ENCODE measurements around the gene SLMAP.

SLMAP gene

GRCh38 chr3:57749542-57749941 is 6.6 kb upstream of the SLMAP start:
- H3K27me3 ChIP-seq (ENCODE audit: control insufficient read depth, insufficient read depth, low read length, poor library complexity, severe bottlenecking), result no peaks in the 10 kb centered on the region
- no peaks in the 10 kb centered on the region for H3K9me3 ChIP-seq (ENCODE audit: control insufficient read depth, low read length)
- no peaks in the 10 kb centered on the region for H3K36me3 ChIP-seq (ENCODE audit: control insufficient read depth, insufficient read depth, low read length)
- H3K27ac ChIP-seq (ENCODE audit: insufficient read depth, low read depth, low read length, poor library complexity, severe bottlenecking), result no peak overlapping the region
- H3K4me1 ChIP-seq (ENCODE audit: control insufficient read depth, insufficient read depth, low read length), result no peaks in the 10 kb centered on the region
- WGBS, 2 experiments, result 94 to 95% methylated on average over 9 of the region's 9 CpGs
- H3K4me3 ChIP-seq (ENCODE audit: insufficient read depth, low read depth, low read length), result no peak overlapping the region

GRCh38 chr3:57752307-57752706 is 3.8 kb upstream of the SLMAP start:
- Histone ChIP-seq H3K4me1 (ENCODE audit: control insufficient read depth, insufficient read depth, low read length) (no peaks in the 10 kb centered on the region), H3K27ac (ENCODE audit: insufficient read depth, low read depth, low read length, poor library complexity, severe bottlenecking) (no peak overlapping the region), H3K36me3 (ENCODE audit: control insufficient read depth, insufficient read depth, low read length) (no peaks in the 10 kb centered on the region), H3K27me3 (ENCODE audit: control insufficient read depth, insufficient read depth, low read length, poor library complexity, severe bottlenecking) (peaks cover 2% of the 10 kb centered on the region), H3K4me3 (ENCODE audit: insufficient read depth, low read depth, low read length) (no peak overlapping the region), H3K9me3 (ENCODE audit: control insufficient read depth, low read length) (no peaks in the 10 kb centered on the region)

- peaks cover 4% of the 10 kb centered on the region for H3K4me1 ChIP-seq (ENCODE audit: control insufficient read depth, insufficient read depth, low read length)
- no peaks in the 10 kb centered on the region for H3K36me3 ChIP-seq (ENCODE audit: control insufficient read depth, insufficient read depth, low read length)
- no peak overlapping the region for H3K4me3 ChIP-seq (ENCODE audit: insufficient read depth, low read depth, low read length)
- peaks cover 7% of the 10 kb centered on the region for H3K27me3 ChIP-seq (ENCODE audit: control insufficient read depth, insufficient read depth, low read length, poor library complexity, severe bottlenecking)
- no peak overlapping the region for H3K27ac ChIP-seq (ENCODE audit: insufficient read depth, low read depth, low read length, poor library complexity, severe bottlenecking)
- H3K9me3 ChIP-seq (ENCODE audit: control insufficient read depth, low read length), result no peaks in the 10 kb centered on the region
Observed at GRCh38 chr3:57753016-57753415, 3.1 kb upstream of the SLMAP start.

GRCh38 chr3:57755368-57755675 is 787 bp upstream of the SLMAP start:
- Histone ChIP-seq H3K4me1 (ENCODE audit: control insufficient read depth, insufficient read depth, low read length) (peaks cover 4% of the 10 kb centered on the region), H3K27me3 (ENCODE audit: control insufficient read depth, insufficient read depth, low read length, poor library complexity, severe bottlenecking) (peaks cover 7% of the 10 kb centered on the region), H3K36me3 (ENCODE audit: control insufficient read depth, insufficient read depth, low read length) (no peaks in the 10 kb centered on the region), H3K27ac (ENCODE audit: insufficient read depth, low read depth, low read length, poor library complexity, severe bottlenecking) (peak overlapping the region; percentile 91), H3K4me3 (ENCODE audit: insufficient read depth, low read depth, low read length) (peak overlapping the region; percentile 78), H3K9me3 (ENCODE audit: control insufficient read depth, low read length) (no peaks in the 10 kb centered on the region)
- 36 to 40% methylated on average over 1 of the region's 1 CpG for WGBS, 2 experiments

GRCh38 chr3:57756528-57757401 is 656 bp downstream of the SLMAP start:
- H3K36me3 ChIP-seq (ENCODE audit: control insufficient read depth, insufficient read depth, low read length), result no peaks in the 10 kb centered on the region
- H3K4me1 ChIP-seq (ENCODE audit: control insufficient read depth, insufficient read depth, low read length), result peaks cover 4% of the 10 kb centered on the region
- 0% methylated on average over 84 of the region's 84 CpGs for WGBS, 2 experiments
- no peaks in the 10 kb centered on the region for H3K9me3 ChIP-seq (ENCODE audit: control insufficient read depth, low read length)
- H3K4me3 ChIP-seq (ENCODE audit: insufficient read depth, low read depth, low read length), result peak overlapping the region; percentile 78
- peak overlapping the region; percentile 91 for H3K27ac ChIP-seq (ENCODE audit: insufficient read depth, low read depth, low read length, poor library complexity, severe bottlenecking)
- peaks cover 7% of the 10 kb centered on the region for H3K27me3 ChIP-seq (ENCODE audit: control insufficient read depth, insufficient read depth, low read length, poor library complexity, severe bottlenecking)

GRCh38 chr3:57757642-57758297 is 1.7 kb downstream of the SLMAP start:
- peaks cover 7% of the 10 kb centered on the region for H3K27me3 ChIP-seq (ENCODE audit: control insufficient read depth, insufficient read depth, low read length, poor library complexity, severe bottlenecking)
- H3K4me1 ChIP-seq (ENCODE audit: control insufficient read depth, insufficient read depth, low read length), result peaks cover 4% of the 10 kb centered on the region
- no peak overlapping the region for H3K27ac ChIP-seq (ENCODE audit: insufficient read depth, low read depth, low read length, poor library complexity, severe bottlenecking)
- H3K36me3 ChIP-seq (ENCODE audit: control insufficient read depth, insufficient read depth, low read length), result no peaks in the 10 kb centered on the region
- 6 to 9% methylated on average over 26 of the region's 26 CpGs for WGBS, 2 experiments
- peak overlapping the region; percentile 78 for H3K4me3 ChIP-seq (ENCODE audit: insufficient read depth, low read depth, low read length)
- no peaks in the 10 kb centered on the region for H3K9me3 ChIP-seq (ENCODE audit: control insufficient read depth, low read length)

GRCh38 chr3:57758686-57759085 is 2.6 kb downstream of the SLMAP start:
- H3K36me3 ChIP-seq (ENCODE audit: control insufficient read depth, insufficient read depth, low read length), result no peaks in the 10 kb centered on the region
- H3K9me3 ChIP-seq (ENCODE audit: control insufficient read depth, low read length), result no peaks in the 10 kb centered on the region
- H3K4me1 ChIP-seq (ENCODE audit: control insufficient read depth, insufficient read depth, low read length), result peaks cover 4% of the 10 kb centered on the region
- no peak overlapping the region for H3K27ac ChIP-seq (ENCODE audit: insufficient read depth, low read depth, low read length, poor library complexity, severe bottlenecking)
- 96 to 100% methylated on average over 1 to 2 of the region's 2 CpGs for WGBS, 2 experiments
- peaks cover 7% of the 10 kb centered on the region for H3K27me3 ChIP-seq (ENCODE audit: control insufficient read depth, insufficient read depth, low read length, poor library complexity, severe bottlenecking)
- H3K4me3 ChIP-seq (ENCODE audit: insufficient read depth, low read depth, low read length), result peak overlapping the region; percentile 78

- no peaks in the 10 kb centered on the region for H3K9me3 ChIP-seq (ENCODE audit: control insufficient read depth, low read length)
- no peaks in the 10 kb centered on the region for H3K36me3 ChIP-seq (ENCODE audit: control insufficient read depth, insufficient read depth, low read length)
- no peaks in the 10 kb centered on the region for H3K4me1 ChIP-seq (ENCODE audit: control insufficient read depth, insufficient read depth, low read length)
- no peaks in the 10 kb centered on the region for H3K27me3 ChIP-seq (ENCODE audit: control insufficient read depth, insufficient read depth, low read length, poor library complexity, severe bottlenecking)
- H3K27ac ChIP-seq (ENCODE audit: insufficient read depth, low read depth, low read length, poor library complexity, severe bottlenecking), result no peak overlapping the region
- no peak overlapping the region for H3K4me3 ChIP-seq (ENCODE audit: insufficient read depth, low read depth, low read length)
- 95 to 97% methylated on average over 2 of the region's 2 CpGs for WGBS, 2 experiments
Observed at GRCh38 chr3:57764794-57765193, 8.7 kb downstream of the SLMAP start.

- Histone ChIP-seq H3K27ac (ENCODE audit: insufficient read depth, low read depth, low read length, poor library complexity, severe bottlenecking) (no peak overlapping the region), H3K36me3 (ENCODE audit: control insufficient read depth, insufficient read depth, low read length) (no peaks in the 10 kb centered on the region), H3K4me3 (ENCODE audit: insufficient read depth, low read depth, low read length) (no peak overlapping the region), H3K4me1 (ENCODE audit: control insufficient read depth, insufficient read depth, low read length) (no peaks in the 10 kb centered on the region), H3K27me3 (ENCODE audit: control insufficient read depth, insufficient read depth, low read length, poor library complexity, severe bottlenecking) (no peaks in the 10 kb centered on the region), H3K9me3 (ENCODE audit: control insufficient read depth, low read length) (no peaks in the 10 kb centered on the region)
- 98 to 100% methylated on average over 3 of the region's 3 CpGs for WGBS, 2 experiments
Observed at GRCh38 chr3:57768595-57768994, 12.5 kb downstream of the SLMAP start.

GRCh38 chr3:57770009-57770827 is 14.1 kb downstream of the SLMAP start:
- H3K4me1 ChIP-seq (ENCODE audit: control insufficient read depth, insufficient read depth, low read length), result no peaks in the 10 kb centered on the region
- H3K4me3 ChIP-seq (ENCODE audit: insufficient read depth, low read depth, low read length), result no peak overlapping the region
- H3K9me3 ChIP-seq (ENCODE audit: control insufficient read depth, low read length), result no peaks in the 10 kb centered on the region
- H3K27me3 ChIP-seq (ENCODE audit: control insufficient read depth, insufficient read depth, low read length, poor library complexity, severe bottlenecking), result no peaks in the 10 kb centered on the region
- no peak overlapping the region for H3K27ac ChIP-seq (ENCODE audit: insufficient read depth, low read depth, low read length, poor library complexity, severe bottlenecking)
- no peaks in the 10 kb centered on the region for H3K36me3 ChIP-seq (ENCODE audit: control insufficient read depth, insufficient read depth, low read length)
- WGBS, 2 experiments, result 92 to 94% methylated on average over 4 of the region's 4 CpGs
